Stimulated activated CD8-positive, alpha-beta memory T cell treated with anti-CD3 and anti-CD28 coated beads, Interleukin-12 subunit alpha, Interleukin-12 subunit beta, amount 100 ng/mL, for 24 hours (primary cell): ENCODE results near the gene PEAR1.

Experiments used
- DNase-seq: peaks from one replicate; pipeline ENCODE4 v3.0.0-alpha.2; 2020; ENCODE audit errors: extremely low read depth

Gene PEAR1

DNA sequence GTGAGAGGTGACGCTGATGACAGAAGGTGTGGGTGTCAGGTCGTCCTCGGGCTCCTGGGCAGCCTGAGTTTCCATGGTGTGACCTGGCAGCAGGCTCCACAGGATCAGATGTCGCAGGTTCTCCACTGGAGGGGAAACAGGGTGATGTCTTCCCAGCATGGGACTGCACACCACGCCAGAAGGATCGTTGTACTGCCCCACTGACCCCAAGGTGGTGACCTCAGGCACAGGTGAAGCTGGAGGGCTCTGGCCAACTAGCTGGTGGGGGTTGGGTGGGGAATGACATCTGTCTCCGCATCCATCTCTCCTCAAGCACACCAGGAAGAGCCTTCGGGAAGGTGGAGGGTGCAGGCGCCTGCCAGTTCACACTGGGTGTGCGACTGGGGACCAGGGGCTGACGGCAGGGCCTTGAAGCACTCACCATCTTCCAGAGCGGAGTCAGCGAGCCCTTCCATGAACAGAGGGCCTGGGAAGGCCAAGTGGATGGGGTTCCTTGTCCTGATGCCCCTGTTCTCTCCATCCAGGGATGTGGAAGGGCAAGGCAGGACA lies 46.3 kb downstream of the PEAR1 start:
- no peak for DNase-seq

DNA sequence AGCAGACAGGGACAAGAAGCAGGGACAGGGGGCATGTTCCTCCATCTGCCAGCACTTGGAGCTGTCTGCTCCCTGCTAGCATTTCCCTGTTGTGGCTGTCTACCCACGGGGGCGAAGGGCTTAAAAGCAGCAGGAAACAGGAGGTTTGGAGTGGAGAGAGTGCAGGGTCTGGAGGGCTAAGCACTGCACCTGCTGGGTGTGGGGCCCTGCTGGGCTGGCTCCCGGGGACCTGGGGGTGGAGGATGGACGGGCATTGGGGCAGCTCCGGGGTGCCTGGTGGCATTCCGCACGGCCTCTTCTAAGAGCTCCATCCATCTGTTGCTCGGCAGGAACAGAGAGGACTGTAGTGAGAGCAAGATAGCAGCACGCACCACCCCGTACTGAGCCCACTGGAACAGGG lies 48.2 kb downstream of the PEAR1 start:
- no peak for DNase-seq

GRCh38 chr1:156942176-156942575 lies 48.7 kb downstream of the PEAR1 start:
- no peak for DNase-seq

DNA sequence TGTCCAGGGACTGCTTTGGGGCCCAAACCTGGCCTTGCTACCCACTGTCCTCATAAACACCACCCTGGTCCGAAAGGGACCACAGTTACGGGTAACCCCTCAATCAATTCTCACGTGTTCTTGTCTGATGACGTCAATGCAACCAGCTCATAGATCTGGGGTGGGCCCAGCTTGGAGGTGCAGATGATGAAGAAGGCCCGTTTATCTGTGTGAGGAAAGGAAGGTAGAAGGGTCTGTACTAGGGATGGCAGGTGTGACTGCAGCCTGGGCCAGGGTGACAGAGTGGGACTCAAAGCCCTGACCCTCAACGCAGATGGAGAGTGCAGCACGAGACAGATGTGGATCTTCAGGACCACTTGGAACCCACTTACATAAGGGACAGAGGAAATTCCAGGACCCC lies 49.1 kb downstream of the PEAR1 start:
- DNase-seq: no peak

GRCh38 chr1:156943756-156944155 lies 50.2 kb downstream of the PEAR1 start:
- no peak for DNase-seq

- DNase-seq: no peak
Measured at GRCh38 chr1:156944268-156944667, 50.8 kb downstream of the PEAR1 start.

DNA sequence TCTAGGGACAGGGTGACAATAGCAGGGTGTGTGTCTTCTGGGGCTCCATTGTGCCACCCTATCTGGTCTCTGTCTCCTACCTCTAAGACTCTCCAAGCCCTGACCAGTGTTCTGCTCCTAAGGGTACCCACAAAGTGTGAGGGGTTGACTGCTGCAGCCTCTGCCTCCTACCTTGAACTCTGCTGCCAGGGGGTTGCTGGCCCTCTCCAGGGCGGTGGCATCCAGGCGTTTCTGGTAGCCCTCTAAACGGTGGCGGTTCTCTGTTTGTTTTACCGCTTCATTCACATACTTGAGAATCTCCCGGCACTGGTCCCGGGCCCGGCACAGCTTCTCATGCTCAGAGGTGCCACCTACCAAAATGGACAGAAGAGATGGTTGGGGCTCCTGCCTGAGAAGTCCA lies 51.3 kb downstream of the PEAR1 start:
- DNase-seq: no peak

DNA sequence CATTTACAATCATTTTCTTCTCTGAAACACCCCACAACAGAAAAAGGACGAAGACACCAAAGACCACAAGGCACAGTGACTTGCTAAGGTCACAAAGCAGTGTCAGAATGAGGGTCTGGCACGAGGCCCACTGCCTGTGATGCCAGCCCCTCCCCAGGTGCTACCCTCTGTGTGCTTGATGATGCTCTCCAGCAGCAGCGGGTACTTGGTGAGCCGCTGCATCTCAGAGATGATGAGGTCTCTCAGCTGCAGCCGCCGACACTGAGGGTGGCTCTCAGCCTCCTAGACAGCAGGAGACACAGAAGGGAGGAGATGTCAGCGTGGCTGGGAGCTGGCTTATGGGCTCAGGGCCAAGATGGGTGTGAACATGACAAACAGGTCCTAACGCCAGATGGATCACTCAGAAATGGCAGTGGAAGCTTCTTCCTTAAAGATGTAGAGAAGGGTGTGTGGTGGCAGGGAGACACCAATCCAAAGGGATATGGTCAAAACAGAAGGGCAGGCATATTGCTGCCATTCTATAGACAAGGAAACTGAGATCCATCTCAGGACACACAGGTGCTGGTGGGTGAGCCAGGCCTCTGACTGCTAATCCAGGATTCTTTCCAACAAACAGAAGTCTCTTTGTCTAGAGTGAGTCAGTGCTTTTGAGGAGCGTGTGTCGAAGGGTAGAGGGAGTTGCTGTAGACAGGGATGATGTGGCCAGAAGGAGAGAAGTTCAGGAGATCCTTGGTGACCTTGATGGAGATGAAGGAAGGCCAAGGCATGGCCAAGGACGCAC lies 52.6 kb downstream of the PEAR1 start:
- no peak for DNase-seq

DNA sequence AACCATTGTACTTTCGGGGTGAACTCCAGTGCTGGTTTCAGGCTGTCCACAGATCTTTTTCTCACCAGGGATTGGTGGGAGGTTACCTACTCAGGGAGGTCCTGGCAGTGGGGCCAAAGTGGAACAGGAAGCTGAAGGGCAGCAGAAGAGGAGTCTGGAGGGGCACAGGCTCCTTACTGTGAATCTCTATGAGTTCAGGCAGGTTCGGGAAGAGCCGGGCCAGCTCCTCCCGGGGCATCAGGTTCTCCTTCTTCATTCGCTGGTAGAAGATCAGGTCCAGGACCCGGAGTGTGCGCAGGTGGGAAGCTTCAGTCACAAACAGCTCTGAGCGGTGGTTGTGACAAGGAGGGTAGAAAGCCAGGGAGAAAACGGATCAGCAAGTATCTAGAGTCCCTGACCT lies 53.6 kb downstream of the PEAR1 start:
- DNase-seq: no peak

GRCh38 chr1:156947818-156948525 lies 54.5 kb downstream of the PEAR1 start:
- no peak for DNase-seq

GRCh38 chr1:156948708-156949107 lies 55.2 kb downstream of the PEAR1 start:
- DNase-seq: no peak

- DNase-seq: no peak
Measured at GRCh38 chr1:156949127-156949526, 55.6 kb downstream of the PEAR1 start.

GRCh38 chr1:156951371-156951770 lies 57.9 kb downstream of the PEAR1 start:
- no peak for DNase-seq

GRCh38 chr1:156953571-156953970 lies 60.1 kb downstream of the PEAR1 start:
- no peak for DNase-seq

DNA sequence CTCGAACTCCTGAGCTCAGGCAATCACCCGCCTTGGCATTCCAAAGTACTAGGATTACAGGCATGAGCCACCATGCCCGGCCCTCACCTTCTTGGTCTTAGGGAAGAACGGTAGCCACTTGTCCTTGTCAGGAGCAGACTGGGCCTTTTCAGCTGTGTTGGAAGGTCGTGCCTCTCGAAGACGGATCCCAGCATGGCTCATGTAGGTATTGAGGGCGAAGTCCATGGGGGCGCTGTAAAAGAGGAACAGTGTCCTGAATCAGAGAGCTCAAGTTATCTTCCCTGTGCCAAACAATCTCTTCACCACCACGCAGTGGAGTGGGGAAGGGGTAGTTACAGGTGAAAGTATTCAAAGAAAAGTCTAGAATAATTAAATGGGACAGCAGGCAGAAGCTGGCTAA lies 62.8 kb downstream of the PEAR1 start:
- no peak for DNase-seq

DNA sequence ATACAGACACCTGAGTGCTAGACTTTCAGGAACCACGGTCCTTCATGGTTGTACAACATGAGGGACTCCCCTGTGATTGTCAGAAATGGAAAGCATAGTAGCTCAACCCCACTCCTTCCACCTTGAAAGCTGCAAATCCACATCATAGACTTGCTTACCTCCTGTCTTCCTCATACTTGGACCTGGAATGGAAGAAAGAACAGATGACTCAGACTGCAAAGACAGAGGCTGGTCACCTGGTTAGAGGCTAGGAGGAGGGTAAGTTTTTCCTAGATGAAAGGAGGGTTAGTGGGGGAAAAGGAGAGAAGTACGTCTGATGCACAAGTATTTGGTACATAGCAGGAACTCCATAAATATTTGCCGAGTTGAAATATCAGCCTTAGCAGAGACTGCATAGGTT lies 64.1 kb downstream of the PEAR1 start:
- DNase-seq: no peak

GRCh38 chr1:156958247-156958714 lies 64.8 kb downstream of the PEAR1 start:
- DNase-seq: no peak

GRCh38 chr1:156959414-156959813 lies 65.9 kb downstream of the PEAR1 start:
- no peak for DNase-seq

DNA sequence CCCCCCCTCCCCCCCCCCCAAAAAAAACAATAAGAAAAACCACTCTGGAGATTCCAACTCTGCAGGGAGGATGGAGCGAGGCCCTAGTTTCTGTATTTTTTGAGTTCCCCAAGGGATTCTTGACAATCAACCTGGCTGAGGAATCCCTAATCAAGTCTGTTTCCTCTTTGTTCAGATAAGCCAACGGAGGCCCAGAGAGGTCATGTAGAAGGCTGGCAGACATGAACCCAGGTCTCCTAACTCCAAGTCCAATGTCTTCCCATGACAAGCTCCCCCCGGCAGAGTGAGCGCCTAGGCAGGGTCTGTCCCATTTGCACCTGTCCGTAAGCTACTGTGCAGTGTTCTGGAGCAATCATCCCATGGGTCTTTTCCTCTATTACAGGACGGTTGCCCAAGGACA lies 66.4 kb downstream of the PEAR1 start:
- DNase-seq: no peak

DNA sequence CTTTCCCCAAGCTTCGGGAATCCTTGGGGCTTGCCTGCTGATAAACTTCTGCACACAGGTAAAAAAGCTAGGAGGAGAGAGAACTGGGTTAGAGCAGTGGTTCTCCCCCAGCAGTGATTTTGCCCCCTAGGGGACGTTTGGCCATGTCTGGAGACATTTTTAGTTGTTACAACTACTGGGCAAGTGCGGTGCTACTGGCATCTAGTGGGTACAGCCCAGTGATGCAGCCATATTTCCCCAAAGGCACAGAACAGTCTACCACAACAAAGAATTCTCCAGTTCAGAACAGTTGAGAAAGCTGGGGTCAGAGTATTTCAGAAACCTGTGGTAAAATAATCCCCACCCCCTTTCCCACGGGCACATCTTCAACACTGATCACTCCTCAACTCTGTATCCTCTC lies 68.2 kb downstream of the PEAR1 start:
- DNase-seq: no peak

DNA sequence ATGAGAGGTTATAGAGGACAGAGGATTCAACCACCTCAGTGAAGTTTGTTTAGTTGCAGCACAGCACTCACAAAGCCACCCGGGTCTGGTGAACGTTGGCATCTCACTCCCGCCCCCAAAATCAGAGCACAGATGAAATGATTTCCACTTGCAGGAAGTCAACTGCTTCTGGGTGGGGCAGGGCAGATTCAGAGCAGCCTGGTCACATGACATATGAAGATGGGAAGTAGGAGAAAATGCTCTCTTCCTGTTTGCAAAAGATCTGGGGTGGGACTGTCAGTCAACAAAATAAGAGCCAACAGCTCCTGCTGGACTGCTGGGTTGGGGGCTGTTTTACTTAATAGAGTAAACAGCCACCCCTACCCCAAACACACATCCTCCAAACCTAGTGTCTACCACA lies 70.1 kb downstream of the PEAR1 start:
- no peak for DNase-seq

DNA sequence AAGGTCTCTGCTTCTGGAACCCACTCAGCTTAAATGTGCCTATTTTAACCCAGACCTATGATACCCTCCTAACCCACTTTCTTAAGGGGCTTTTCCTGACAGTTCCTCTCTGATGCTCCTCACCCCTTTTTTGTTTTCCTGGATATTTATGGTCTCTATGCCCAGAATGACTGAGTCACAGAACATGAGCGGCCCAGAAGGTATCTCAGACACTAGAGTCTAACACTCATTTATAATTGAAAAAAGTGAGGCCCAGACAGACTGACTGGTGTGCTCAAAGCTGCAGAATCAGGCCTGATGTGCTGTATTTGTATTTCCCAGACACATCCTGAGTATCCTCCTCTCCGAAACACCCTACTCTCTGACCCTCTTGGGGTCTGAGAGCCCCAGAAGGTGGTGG lies 70.9 kb downstream of the PEAR1 start:
- DNase-seq: no peak
